H9 (cell line): ENCODE measurements around the gene MARCHF10. TPM values are rescaled to one million over a fixed set of nuclear protein-coding genes. Genes with fewer than 3 reads are reported as not detected.

Source experiments
- DNase-seq: peaks from one replicate; pipeline ENCODE4 v3.0.0-alpha.2; 2017
- H2AFZ ChIP-seq: one replicate; pipeline ENCODE4 v1.6.1; 2013; ENCODE audit warnings: mild to moderate bottlenecking, low read length, control low read depth, moderate library complexity
- H2AK5ac ChIP-seq: 2 replicates; pipeline ENCODE4 v1.6.1; 2013; ENCODE audit warnings: low read length, control low read depth, mixed read lengths; ENCODE audit not compliant: insufficient read length
- H2BK120ac ChIP-seq: one replicate; pipeline ENCODE4 v1.6.1; 2013; ENCODE audit warnings: low read depth, mild to moderate bottlenecking, low read length, control low read depth, inconsistent platforms; ENCODE audit not compliant: poor library complexity, severe bottlenecking
- H2BK12ac ChIP-seq: 2 replicates; pipeline ENCODE4 v1.6.1; 2013; ENCODE audit warnings: low read length, control low read depth, mixed read lengths, low read depth; ENCODE audit not compliant: insufficient read length
- H2BK15ac ChIP-seq: 2 replicates; pipeline ENCODE4 v1.6.1; 2013; ENCODE audit warnings: low read depth, low read length, control low read depth
- H2BK20ac ChIP-seq: one replicate; pipeline ENCODE4 v1.6.1; 2013; ENCODE audit warnings: low read depth, mild to moderate bottlenecking, low read length, control low read depth, inconsistent platforms; ENCODE audit not compliant: poor library complexity, severe bottlenecking
- H2BK5ac ChIP-seq: 2 replicates; pipeline ENCODE4 v1.6.1; 2013; ENCODE audit warnings: low read length, control low read depth, mixed read lengths; ENCODE audit not compliant: insufficient read length
- H3K14ac ChIP-seq: 2 replicates; pipeline ENCODE4 v1.6.1; 2013; ENCODE audit warnings: low read length, control low read depth; ENCODE audit not compliant: insufficient read depth
- H3K18ac ChIP-seq: 2 replicates; pipeline ENCODE4 v1.6.1; 2013; ENCODE audit warnings: low read depth, mild to moderate bottlenecking, mixed read lengths, low read length, control low read depth; ENCODE audit not compliant: insufficient read length
- H3K23ac ChIP-seq: 2 replicates; pipeline ENCODE4 v1.6.1; 2013; ENCODE audit warnings: low read length, control low read depth, mixed read lengths, low read depth; ENCODE audit not compliant: insufficient read length
- H3K23me2 ChIP-seq: 2 replicates; pipeline ENCODE4 v1.6.1; 2013; ENCODE audit warnings: low read depth, mild to moderate bottlenecking, mixed read lengths, low read length, control low read depth; ENCODE audit not compliant: insufficient read length, poor library complexity, severe bottlenecking
- H3K27ac ChIP-seq: 2 replicates; pipeline ENCODE4 v1.5.1; 2013; ENCODE audit warnings: low read length, control low read depth, mixed read lengths, low read depth; ENCODE audit not compliant: insufficient read length
- H3K27me3 ChIP-seq: 2 replicates; pipeline ENCODE4 v1.6.1; 2013; ENCODE audit warnings: low read length, control low read depth, inconsistent platforms; ENCODE audit not compliant: insufficient read depth
- H3K4ac ChIP-seq: 2 replicates; pipeline ENCODE4 v1.6.1; 2013; ENCODE audit warnings: low read depth, mild to moderate bottlenecking, control low read depth, inconsistent platforms, low read length, moderate library complexity
- H3K4me1 ChIP-seq: 2 replicates; pipeline ENCODE4 v1.6.1; 2013; ENCODE audit warnings: low read length, control low read depth, inconsistent platforms; ENCODE audit not compliant: insufficient read depth
- H3K4me2 ChIP-seq: 2 replicates; pipeline ENCODE4 v1.6.1; 2013; ENCODE audit warnings: low read length, control low read depth, mixed read lengths; ENCODE audit not compliant: insufficient read length, insufficient read depth
- H3K56ac ChIP-seq: 2 replicates; pipeline ENCODE4 v1.6.1; 2013; ENCODE audit warnings: low read depth, mild to moderate bottlenecking, mixed read lengths, low read length, control low read depth; ENCODE audit not compliant: insufficient read length
- H3K79me1 ChIP-seq: 2 replicates; pipeline ENCODE4 v1.6.1; 2013; ENCODE audit warnings: low read depth, mild to moderate bottlenecking, moderate library complexity, low read length, control low read depth, inconsistent platforms; ENCODE audit not compliant: insufficient read depth, poor library complexity, severe bottlenecking
- H3K79me2 ChIP-seq: 2 replicates; pipeline ENCODE4 v1.6.1; 2013; ENCODE audit warnings: low read length, control low read depth, inconsistent platforms; ENCODE audit not compliant: insufficient read depth
- H3K9ac ChIP-seq: 2 replicates; pipeline ENCODE4 v1.6.1; 2013; ENCODE audit warnings: low read length, control low read depth, mixed read lengths; ENCODE audit not compliant: insufficient read length; ENCODE audit errors: extremely low read depth
- H3K9me3 ChIP-seq: one replicate; pipeline ENCODE4 v1.6.1; 2013; ENCODE audit warnings: low read depth, low read length, inconsistent platforms; ENCODE audit not compliant: control insufficient read depth
- H3T11ph ChIP-seq: one replicate; pipeline ENCODE4 v1.6.1; 2013; ENCODE audit warnings: mild to moderate bottlenecking, low read length, control low read depth, inconsistent platforms
- H4K20me1 ChIP-seq: one replicate; pipeline ENCODE4 v1.6.1; 2013; ENCODE audit not compliant: control insufficient read depth, insufficient read length, insufficient read depth
- H4K5ac ChIP-seq: 2 replicates; pipeline ENCODE4 v1.6.1; 2013; ENCODE audit warnings: low read depth, mild to moderate bottlenecking, mixed read lengths, low read length, control low read depth; ENCODE audit not compliant: insufficient read length
- H4K8ac ChIP-seq: replicated peaks from 2 replicates; pipeline ENCODE4 v1.6.1; 2013; ENCODE audit warnings: low read length, control low read depth, mixed read lengths, low read depth; ENCODE audit not compliant: insufficient read length
- H4K91ac ChIP-seq: 2 replicates; pipeline ENCODE4 v1.6.1; 2013; ENCODE audit warnings: low read depth, mild to moderate bottlenecking, moderate library complexity, mixed read lengths, low read length, control low read depth; ENCODE audit not compliant: insufficient read length
- H3K27ac Mint-ChIP-seq, 3 experiments: 2 replicates in 2 of 3; 3 replicates in 1 of 3; pipeline ENCODE4 v1.8.0; 2020 to 2021; ENCODE audit warnings: mixed read lengths in 3 of 3, mild to moderate bottlenecking in 1 of 3, moderate library complexity in 1 of 3
- H3K27me3 Mint-ChIP-seq: 2 replicates; pipeline ENCODE4 v1.8.0; 2021; ENCODE audit warnings: low read depth, mild to moderate bottlenecking, moderate library complexity, mixed read lengths
- H3K36me3 Mint-ChIP-seq, 3 experiments: 2 replicates in 2 of 3; 3 replicates in 1 of 3; pipeline ENCODE4 v1.8.0; 2020 to 2021; ENCODE audit warnings: low read depth in 3 of 3, mixed read lengths in 3 of 3; ENCODE audit not compliant: insufficient read depth in 1 of 3
- H3K4me1 Mint-ChIP-seq, 2 experiments: 2 replicates each; pipeline ENCODE4 v1.8.0; 2020; ENCODE audit warnings: mixed read lengths in 2 of 2
- H3K4me3 Mint-ChIP-seq, 2 experiments: 2 replicates in 1 of 2; 3 replicates in 1 of 2; pipeline ENCODE4 v1.8.0; 2020 to 2021; ENCODE audit warnings: mild to moderate bottlenecking in 2 of 2, mixed read lengths in 2 of 2, moderate library complexity in 1 of 2
- H3K9me3 Mint-ChIP-seq, 2 experiments: 2 replicates in 1 of 2; 3 replicates in 1 of 2; pipeline ENCODE4 v1.8.0; 2020; ENCODE audit warnings: mild to moderate bottlenecking in 2 of 2, mixed read lengths in 2 of 2, moderate library complexity in 1 of 2
- CTCF ChIP-seq: fragments of 200-600 bp; sonication (generic); conservative IDR thresholded peaks from 3 replicates; pipeline ENCODE4 v1.8.0; 2021; ENCODE audit warnings: antibody characterized with exemption, mild to moderate bottlenecking
- WGBS: extraction: QIAGEN DNeasy Blood & Tissue Kit; methylation state at CpG from one replicate; pipeline ENCODE4 v1.1.7; 2013; ENCODE audit warnings: missing lambda C conversion rate, low lambda C conversion rate, mixed read lengths; ENCODE audit not compliant: insufficient read length; ENCODE audit errors: extremely low coverage; 5-methylcytosine and 5-hydroxymethylcytosine counted together
- total RNA-seq: library from RNA; stranded (reverse); gene quantifications from 2 replicates; pipeline ENCODE4 v1.2.1, GENCODE V29; 2021

The MARCHF10 gene
- total RNA-seq, 1 experiment from 2014 or later, result not detected

- Histone ChIP-seq H2BK20ac (no peak overlapping the region), H2BK120ac (no peak overlapping the region), H3K27me3 (no peaks in the 10 kb centered on the region), H3K4me1 (peaks cover 9% of the 10 kb centered on the region; the same call in 1 of the 2 replicates), H3K23ac (no peak overlapping the region), H4K8ac (no peak overlapping the region), H3K4me2 (no peak overlapping the region), H3K79me1 (no peaks in the 10 kb centered on the region), H4K91ac (no peak overlapping the region), H2AFZ (no peak overlapping the region), H3K79me2 (no peaks in the 10 kb centered on the region), H3K56ac (no peak overlapping the region), H4K20me1 (no peaks in the 10 kb centered on the region), H3K14ac (no peak overlapping the region), H3T11ph (no peak overlapping the region), H3K4ac (no peak overlapping the region), H3K18ac (no peak overlapping the region), H2BK5ac (no peak overlapping the region), H3K23me2 (no peaks in the 10 kb centered on the region), H3K9ac (no peak overlapping the region), H2BK12ac (no peak overlapping the region), H3K27ac (no peak overlapping the region), H2BK15ac (no peak overlapping the region), H4K5ac (no peak overlapping the region), H3K9me3 (no peaks in the 10 kb centered on the region), H2AK5ac (no peak overlapping the region)
- H3K9me3 Mint-ChIP-seq, result peaks cover 0 to 12% of the 10 kb centered on the region in 2 experiments; a peak in 2 of 5 replicates
- WGBS, result no CpG with 5 or more reads among the region's 5 CpGs
- H3K4me1 Mint-ChIP-seq, result peaks cover 31 to 40% of the 10 kb centered on the region in 2 experiments
- H3K4me3 Mint-ChIP-seq, result no peak overlapping the region
- no peaks in the 10 kb centered on the region for H3K27me3 Mint-ChIP-seq
- peak; percentile 22 for DNase-seq
- H3K36me3 Mint-ChIP-seq, result peaks cover 0 to 11% (median 3%) of the 10 kb centered on the region in 3 experiments; a peak in 2 of 7 replicates
- H3K27ac Mint-ChIP-seq, result peak overlapping the region in 2 of 3 experiments; percentile 5 to 88; a peak in 3 of 7 replicates
- no peak for TF ChIP-seq CTCF
These were observed 76.0 kb downstream of the MARCHF10 start for GRCh38 chr17:62732125-62732524.
